Brain microvascular endothelial cell (primary cell): Measurements from ENCODE around the gene ZSCAN5C.
A peak's percentile ranks its signal among the peaks of the same experiment; 100 is the strongest.

Experiments used
- DNase-seq: peaks from one replicate; pipeline ENCODE4 v3.0.0-alpha.2; 2020
- H3K27ac ChIP-seq: fragments of 250-450 bp; sonication (Bioruptor Pico); 2 replicates; pipeline ENCODE4 v1.5.1; 2020; ENCODE audit warnings: mild to moderate bottlenecking, moderate library complexity
- H3K27me3 ChIP-seq: fragments of 250-450 bp; sonication (Bioruptor Pico); replicated peaks from 2 replicates; pipeline ENCODE4 v1.5.1; 2020; ENCODE audit warnings: mild to moderate bottlenecking
- H3K36me3 ChIP-seq: fragments of 250-450 bp; sonication (Bioruptor Pico); replicated peaks from 2 replicates; pipeline ENCODE4 v1.5.1; 2020; ENCODE audit warnings: mild to moderate bottlenecking
- H3K4me3 ChIP-seq: 2 replicates; pipeline ENCODE4 v1.5.1; 2011; ENCODE audit warnings: low read depth, mild to moderate bottlenecking, control low read depth, low read length, moderate library complexity
- CTCF ChIP-seq: IDR thresholded peaks from 2 replicates; pipeline ENCODE4 v1.5.1; 2011; ENCODE audit warnings: low read depth, mild to moderate bottlenecking, moderate library complexity, low read length, control low read depth, inconsistent platforms; ENCODE audit errors: missing control alignments
- in situ Hi-C: cut with HindIII; loops from 2 replicates; pipeline ENCODE4 v1.10.0; 2017; ENCODE audit warnings: low sequenced_read_pairs, low pct_ligation_motif_present

Gene ZSCAN5C

GRCh38 chr19:56201973-56202372 lies at the start of gene ZSCAN5C:
Gene ZSCAN5C, plus strand, starts transcription at chr19:56202273. Its CDS starts 3,641 bp downstream, at chr19:56205914.
- in situ Hi-C loops, result no loop called here
- H3K36me3 ChIP-seq, result no peaks in the 10 kb centered on the region
- no peak for TF ChIP-seq CTCF
- DNase-seq, result no peak
- no peak within 1 kb of the TSS for H3K4me3 ChIP-seq
- H3K27ac ChIP-seq, result no peak within 1 kb of the TSS
- H3K27me3 ChIP-seq, result no peaks in the 10 kb centered on the region

- DNase-seq, result no peak
- no peak for TF ChIP-seq CTCF
- in situ Hi-C loops, result no loop called here
- no peaks in the 10 kb centered on the region for H3K27me3 ChIP-seq
- H3K36me3 ChIP-seq, result peaks cover 17% of the 10 kb centered on the region
- no peak overlapping the region for H3K4me3 ChIP-seq
- no peak overlapping the region for H3K27ac ChIP-seq
Observed at GRCh38 chr19:56152644-56153043, 49.4 kb upstream of the ZSCAN5C start.

GRCh38 chr19:56153507-56153906 lies 48.6 kb upstream of the ZSCAN5C start:
- DNase-seq, result no peak
- Histone ChIP-seq H3K4me3 (no peak overlapping the region), H3K27ac (no peak overlapping the region), H3K27me3 (no peaks in the 10 kb centered on the region), H3K36me3 (peaks cover 10% of the 10 kb centered on the region)
- in situ Hi-C loops, result no loop called here
- TF ChIP-seq CTCF, result no peak

GRCh38 chr19:56155124-56155687 lies 46.9 kb upstream of the ZSCAN5C start:
- in situ Hi-C loops, result no loop called here
- DNase-seq, result no peak
- peak; percentile 59 for TF ChIP-seq CTCF
- no peak overlapping the region for H3K27ac ChIP-seq
- no peak overlapping the region for H3K4me3 ChIP-seq
- H3K36me3 ChIP-seq, result peaks cover 14% of the 10 kb centered on the region
- H3K27me3 ChIP-seq, result no peaks in the 10 kb centered on the region

GRCh38 chr19:56156768-56157167 lies 45.3 kb upstream of the ZSCAN5C start:
- Histone ChIP-seq H3K27me3 (no peaks in the 10 kb centered on the region), H3K27ac (no peak overlapping the region), H3K4me3 (no peak overlapping the region), H3K36me3 (peaks cover 17% of the 10 kb centered on the region)
- TF ChIP-seq CTCF, result no peak
- DNase-seq, result no peak
- in situ Hi-C loops, result no loop called here

- in situ Hi-C loops, result no loop called here
- Histone ChIP-seq H3K27me3 (no peaks in the 10 kb centered on the region), H3K4me3 (no peak overlapping the region), H3K36me3 (peaks cover 17% of the 10 kb centered on the region), H3K27ac (no peak overlapping the region)
- TF ChIP-seq CTCF, result no peak
- DNase-seq, result no peak
Observed at GRCh38 chr19:56158170-56158757, 43.8 kb upstream of the ZSCAN5C start.
